RWPE1 (cell line): ENCODE data around the gene UNC13C.

Source experiments
- CTCF ChIA-PET: fragments of 350-600 bp; sonication (Branson Sonifier 250); formaldehyde crosslinking; extraction: SDS; loops from one replicate; lab custom pipeline; 2021; lab: Yijun Ruan, JAX
- POLR2A ChIA-PET: fragments of 400-600 bp; formaldehyde crosslinking; extraction: SDS; loops from one replicate; lab custom pipeline; 2020; ENCODE audit warnings: antibody characterized with exemption; ENCODE audit not compliant: low non-redundant PET; lab: Yijun Ruan, JAX
- DNase-seq: peaks from one replicate; pipeline ENCODE4 v3.0.0; 2012; ENCODE audit warnings: low spot score
- H3K27ac ChIP-seq: fragments of 450-650 bp; 2 replicates; pipeline ENCODE4 v1.5.1; 2017
- TF ChIP-seq, protein P1 (sequence below): fragments of 450-650 bp; conservative IDR thresholded peaks from 2 replicates; pipeline ENCODE4 v1.5.1; 2017; ENCODE audit warnings: low read depth, mild to moderate bottlenecking

Gene UNC13C

DNA sequence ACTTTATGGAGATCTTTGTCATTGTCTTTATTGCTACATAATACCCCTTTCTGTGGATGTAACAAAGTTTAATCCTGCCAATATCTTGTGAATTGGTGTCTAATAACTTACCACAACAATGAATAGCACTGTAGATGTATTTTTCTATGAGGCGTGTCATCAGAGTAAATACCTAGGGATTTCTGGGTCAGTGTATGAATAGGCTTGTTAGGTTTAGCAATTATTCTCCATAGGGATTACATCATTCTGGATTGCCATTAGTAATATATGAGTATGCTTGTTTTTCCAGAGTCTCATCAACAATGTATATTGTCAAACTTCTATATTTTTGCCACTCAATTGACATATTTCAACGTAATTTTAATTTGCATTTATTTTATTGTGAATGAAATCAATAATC lies 67.9 kb downstream of the UNC13C start:
- no peak for DNase-seq
- ChIA-PET POLR2A (no interaction called here), CTCF (no interaction called here)
- TF ChIP-seq, protein P1, sequence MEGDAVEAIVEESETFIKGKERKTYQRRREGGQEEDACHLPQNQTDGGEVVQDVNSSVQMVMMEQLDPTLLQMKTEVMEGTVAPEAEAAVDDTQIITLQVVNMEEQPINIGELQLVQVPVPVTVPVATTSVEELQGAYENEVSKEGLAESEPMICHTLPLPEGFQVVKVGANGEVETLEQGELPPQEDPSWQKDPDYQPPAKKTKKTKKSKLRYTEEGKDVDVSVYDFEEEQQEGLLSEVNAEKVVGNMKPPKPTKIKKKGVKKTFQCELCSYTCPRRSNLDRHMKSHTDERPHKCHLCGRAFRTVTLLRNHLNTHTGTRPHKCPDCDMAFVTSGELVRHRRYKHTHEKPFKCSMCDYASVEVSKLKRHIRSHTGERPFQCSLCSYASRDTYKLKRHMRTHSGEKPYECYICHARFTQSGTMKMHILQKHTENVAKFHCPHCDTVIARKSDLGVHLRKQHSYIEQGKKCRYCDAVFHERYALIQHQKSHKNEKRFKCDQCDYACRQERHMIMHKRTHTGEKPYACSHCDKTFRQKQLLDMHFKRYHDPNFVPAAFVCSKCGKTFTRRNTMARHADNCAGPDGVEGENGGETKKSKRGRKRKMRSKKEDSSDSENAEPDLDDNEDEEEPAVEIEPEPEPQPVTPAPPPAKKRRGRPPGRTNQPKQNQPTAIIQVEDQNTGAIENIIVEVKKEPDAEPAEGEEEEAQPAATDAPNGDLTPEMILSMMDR, result no peak
- H3K27ac ChIP-seq, result no peak overlapping the region

DNA sequence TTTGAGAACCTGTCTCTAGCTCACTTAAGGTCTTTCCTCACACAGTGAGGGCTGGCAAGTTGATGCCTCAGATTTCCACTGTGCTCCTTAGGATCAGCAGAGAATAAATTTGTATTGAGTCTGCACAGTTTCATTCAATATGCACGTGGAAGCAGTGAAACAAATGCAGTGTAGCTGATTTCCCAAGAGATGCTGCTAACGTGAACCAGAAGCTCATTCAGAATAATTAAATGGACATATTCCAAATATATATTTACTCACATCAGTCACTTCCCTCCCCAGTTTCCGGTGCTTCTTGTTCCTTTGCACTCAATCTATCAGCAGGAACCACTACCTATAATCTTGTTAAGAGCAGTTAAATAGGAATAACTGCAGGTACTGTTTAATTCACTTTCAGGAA lies 86.1 kb downstream of the UNC13C start:
- no peak for DNase-seq
- no peak overlapping the region for H3K27ac ChIP-seq
- ChIA-PET POLR2A (no interaction called here), CTCF (interaction anchor here (0.6 kb wide), 1 partner anchor 1105 kb away, joined by 5 read pairs; no protein-coding TSS in a partner anchor)
- TF ChIP-seq, protein P1, result no peak

DNA sequence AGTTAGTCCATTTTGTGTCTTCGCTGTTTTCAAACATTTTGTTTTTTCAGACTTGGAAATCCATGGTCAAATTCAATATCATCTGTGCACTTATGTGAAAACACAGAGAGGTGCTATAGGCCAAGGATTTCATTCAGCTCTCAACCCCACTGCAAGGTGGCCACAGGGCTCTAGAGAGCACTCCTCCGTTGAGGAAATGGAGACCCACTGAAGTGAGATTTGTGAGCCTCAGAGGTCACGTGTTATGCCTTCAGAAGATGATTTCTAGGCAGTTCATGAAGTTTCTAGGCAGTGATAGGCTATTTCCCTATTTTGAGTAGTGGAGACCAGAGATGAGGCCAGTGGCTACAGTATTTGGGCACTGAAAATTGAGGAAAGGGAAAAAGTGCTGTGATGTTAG lies 88.2 kb downstream of the UNC13C start:
- H3K27ac ChIP-seq, result no peak overlapping the region
- CTCF ChIA-PET, result no interaction called here
- POLR2A ChIA-PET, result no interaction called here
- TF ChIP-seq, protein P1, result no peak
- DNase-seq, result no peak

DNA sequence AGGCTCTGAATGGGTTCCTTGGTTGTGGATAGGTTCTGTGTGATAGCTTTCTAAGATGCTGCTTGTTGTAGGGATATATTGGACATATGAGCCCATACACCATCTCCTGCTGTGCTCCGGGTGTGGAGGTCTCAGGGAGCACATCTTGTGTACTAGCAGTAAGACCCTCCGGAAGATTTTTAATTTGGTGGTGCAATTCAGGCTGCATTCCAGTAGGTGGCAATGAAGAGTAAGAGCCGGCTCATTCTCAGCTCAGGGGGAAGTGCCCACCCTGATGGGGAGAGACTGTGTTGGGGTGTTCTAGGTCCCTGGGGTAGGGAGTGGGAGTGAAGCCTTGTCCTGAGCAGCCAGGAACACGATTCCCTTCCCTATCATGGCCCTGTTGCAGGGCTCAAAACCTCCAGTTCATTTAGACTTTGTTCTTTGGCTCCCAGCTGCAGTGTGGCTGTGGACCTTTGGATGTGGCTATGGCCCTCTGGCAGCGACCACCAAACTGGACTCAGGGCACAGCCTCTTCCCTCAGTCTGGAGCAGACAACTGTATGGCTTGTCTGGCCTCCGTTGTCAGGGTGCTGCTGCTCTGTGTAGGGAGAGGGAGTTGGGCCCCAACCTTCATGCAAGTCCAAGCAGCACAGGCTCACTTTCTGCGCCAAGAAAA lies 104.7 kb downstream of the UNC13C start:
- POLR2A ChIA-PET, result no interaction called here
- TF ChIP-seq, protein P1, result peak; percentile 67
- H3K27ac ChIP-seq, result no peak overlapping the region
- peak; percentile 5 for DNase-seq
- CTCF ChIA-PET, result interaction anchor here (0.6 to 0.7 kb wide), 3 partner anchors 16 to 410 kb away, joined by 3 to 4 read pairs (median 3); no protein-coding TSS in a partner anchor

DNA sequence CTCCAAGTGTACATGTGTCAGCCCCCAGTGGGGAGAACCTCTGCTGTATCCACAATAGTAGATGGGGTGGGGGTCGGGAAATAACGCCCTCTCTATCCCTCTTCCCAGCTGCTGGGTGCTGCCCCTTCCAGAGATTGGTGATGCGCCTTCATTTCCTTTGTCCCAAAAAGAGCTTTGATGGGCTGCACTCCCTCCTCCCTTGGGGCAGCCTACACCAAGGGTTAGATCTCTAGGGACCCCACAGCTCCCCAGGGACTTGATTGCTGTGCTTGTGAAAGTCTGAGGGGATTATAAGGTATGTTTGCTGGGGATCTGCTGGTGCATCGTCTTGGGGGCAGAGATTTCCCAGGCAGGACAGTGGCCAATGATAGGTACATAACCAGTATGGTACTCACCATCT lies 105.3 kb downstream of the UNC13C start:
- no peak for DNase-seq
- no peak overlapping the region for H3K27ac ChIP-seq
- TF ChIP-seq, protein P1, result no peak
- ChIA-PET POLR2A (no interaction called here), CTCF (interaction anchor here (0.6 to 0.7 kb wide), 2 partner anchors 16 to 299 kb away, joined by 3 read pairs; no protein-coding TSS in a partner anchor)

DNA sequence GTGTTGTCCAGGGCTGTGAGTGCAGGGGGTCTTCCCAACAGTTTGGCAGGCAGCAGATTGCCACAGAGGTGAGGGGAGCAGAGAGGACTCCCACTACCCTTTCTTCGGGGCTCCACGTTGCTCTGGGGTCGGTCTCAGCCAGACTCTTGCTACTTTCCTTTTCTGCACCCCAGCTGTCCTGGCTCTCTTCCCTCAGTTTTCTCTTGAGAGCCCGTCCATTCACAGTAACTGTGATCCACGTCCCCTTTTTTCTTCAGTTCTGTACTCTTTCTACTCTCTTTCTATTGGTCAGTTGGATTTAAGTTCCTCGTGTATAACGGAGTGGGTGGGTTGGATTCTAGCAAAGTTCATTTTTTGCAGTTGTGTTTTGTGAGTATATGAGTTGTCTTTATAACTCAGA lies 105.8 kb downstream of the UNC13C start:
- ChIA-PET POLR2A (no interaction called here), CTCF (no interaction called here)
- DNase-seq, result no peak

More for the DNA sequence above, 105.8 kb downstream of the UNC13C start:
- TF ChIP-seq, protein P1, result no peak
- H3K27ac ChIP-seq, result no peak overlapping the region
